ENCODE measurements around the gene VPS4A. TPM values are rescaled to one million over a fixed set of nuclear protein-coding genes. Genes with fewer than 3 reads are reported as not detected.
A peak's percentile ranks its signal among the peaks of the same experiment; 100 is the strongest.

Gene VPS4A
- total RNA-seq, 1 donor from 2014 or later, result 38.1 TPM

DNA sequence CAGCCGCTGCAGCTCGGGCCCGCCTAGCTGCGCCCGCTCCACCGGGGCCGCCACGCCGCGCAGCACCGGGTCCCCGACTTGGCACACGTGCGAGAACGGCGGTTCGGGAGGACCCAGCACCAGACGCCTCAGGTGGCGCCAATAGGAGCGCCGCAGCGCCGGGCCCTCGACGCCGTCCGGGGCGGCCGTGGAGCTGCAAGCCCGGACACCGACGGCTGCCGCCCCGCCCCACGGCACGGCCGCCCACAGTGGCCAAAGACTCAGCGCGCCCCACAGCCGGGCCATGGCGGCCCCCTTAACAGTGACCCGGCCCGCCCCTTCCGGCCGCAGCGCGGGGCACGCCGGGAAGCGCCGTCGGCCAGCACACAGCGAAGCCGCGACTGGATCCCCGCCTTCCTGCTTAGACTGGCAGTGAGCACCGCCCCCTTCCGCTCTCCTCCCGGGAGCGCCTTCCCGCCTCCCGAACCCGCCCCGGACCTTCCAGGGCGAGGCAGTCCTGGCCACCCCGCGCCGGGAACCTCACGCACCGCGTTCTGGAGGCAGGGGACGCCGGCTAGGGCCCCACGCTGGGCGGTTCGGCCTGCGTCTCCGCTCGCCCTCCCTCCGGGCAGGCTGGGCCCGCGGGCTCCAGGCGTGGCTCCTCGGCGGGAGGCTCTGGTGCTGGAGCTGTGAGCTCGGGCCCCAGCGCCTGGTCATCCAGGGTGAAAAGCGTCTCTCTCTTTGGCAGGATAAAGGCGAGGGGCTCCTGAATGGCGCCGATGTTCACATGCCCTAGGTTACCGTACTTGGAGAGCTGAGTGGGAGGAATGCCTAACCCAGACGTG lies 19.3 kb downstream of the VPS4A start, which contains the start of gene PDF:
TSS of gene PDF (minus strand) at position 303 of the 824 bp plus-strand sequence. CDS start at position 285, 18 bp downstream.
- H3K27me3 ChIP-seq (ENCODE audit: control insufficient read depth, insufficient read depth, low read length), result no peaks in the 10 kb centered on the region
- H3K4me3 ChIP-seq (ENCODE audit: low read depth, low read length), result peak within 1 kb of the TSS; percentile 60
- H3K36me3 ChIP-seq (ENCODE audit: control insufficient read depth, insufficient read depth, low read length), result peaks cover 1% of the 10 kb centered on the region
- DNase-seq (ENCODE audit: low read depth), result peak; percentile 63
- TF ChIP-seq, protein P1, sequence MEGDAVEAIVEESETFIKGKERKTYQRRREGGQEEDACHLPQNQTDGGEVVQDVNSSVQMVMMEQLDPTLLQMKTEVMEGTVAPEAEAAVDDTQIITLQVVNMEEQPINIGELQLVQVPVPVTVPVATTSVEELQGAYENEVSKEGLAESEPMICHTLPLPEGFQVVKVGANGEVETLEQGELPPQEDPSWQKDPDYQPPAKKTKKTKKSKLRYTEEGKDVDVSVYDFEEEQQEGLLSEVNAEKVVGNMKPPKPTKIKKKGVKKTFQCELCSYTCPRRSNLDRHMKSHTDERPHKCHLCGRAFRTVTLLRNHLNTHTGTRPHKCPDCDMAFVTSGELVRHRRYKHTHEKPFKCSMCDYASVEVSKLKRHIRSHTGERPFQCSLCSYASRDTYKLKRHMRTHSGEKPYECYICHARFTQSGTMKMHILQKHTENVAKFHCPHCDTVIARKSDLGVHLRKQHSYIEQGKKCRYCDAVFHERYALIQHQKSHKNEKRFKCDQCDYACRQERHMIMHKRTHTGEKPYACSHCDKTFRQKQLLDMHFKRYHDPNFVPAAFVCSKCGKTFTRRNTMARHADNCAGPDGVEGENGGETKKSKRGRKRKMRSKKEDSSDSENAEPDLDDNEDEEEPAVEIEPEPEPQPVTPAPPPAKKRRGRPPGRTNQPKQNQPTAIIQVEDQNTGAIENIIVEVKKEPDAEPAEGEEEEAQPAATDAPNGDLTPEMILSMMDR (IDR thresholded peaks at IDR 0.05; ENCODE audit: insufficient read depth, low read length, poor library complexity, severe bottlenecking), result no peak

DNA sequence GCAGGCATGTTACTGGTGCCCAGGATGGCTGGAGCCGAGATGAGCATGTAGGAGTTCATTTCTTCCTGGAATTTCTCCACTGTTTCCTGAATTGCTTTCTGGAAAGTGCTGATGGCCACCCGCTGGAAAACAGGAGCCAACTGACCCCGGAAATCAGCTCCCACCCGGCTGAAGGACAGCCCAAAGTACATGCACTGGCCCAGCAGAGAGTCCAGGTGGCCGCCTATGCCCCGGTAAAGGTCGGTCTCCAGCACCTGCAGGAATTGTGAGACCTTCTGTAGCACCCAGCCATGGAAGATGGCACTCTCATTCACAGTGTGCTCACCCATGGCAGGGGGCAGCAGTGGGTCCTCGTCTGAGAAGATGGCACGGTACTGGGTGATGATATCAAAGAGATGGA lies 23.5 kb downstream of the VPS4A start:
- Histone ChIP-seq H3K4me3 (ENCODE audit: low read depth, low read length) (no peak overlapping the region), H3K27me3 (ENCODE audit: control insufficient read depth, insufficient read depth, low read length) (no peaks in the 10 kb centered on the region), H3K36me3 (ENCODE audit: control insufficient read depth, insufficient read depth, low read length) (peaks cover 1% of the 10 kb centered on the region)
- DNase-seq (ENCODE audit: low read depth), result no peak
- TF ChIP-seq, protein P1 (IDR thresholded peaks at IDR 0.05; ENCODE audit: insufficient read depth, low read length, poor library complexity, severe bottlenecking), result no peak

DNA sequence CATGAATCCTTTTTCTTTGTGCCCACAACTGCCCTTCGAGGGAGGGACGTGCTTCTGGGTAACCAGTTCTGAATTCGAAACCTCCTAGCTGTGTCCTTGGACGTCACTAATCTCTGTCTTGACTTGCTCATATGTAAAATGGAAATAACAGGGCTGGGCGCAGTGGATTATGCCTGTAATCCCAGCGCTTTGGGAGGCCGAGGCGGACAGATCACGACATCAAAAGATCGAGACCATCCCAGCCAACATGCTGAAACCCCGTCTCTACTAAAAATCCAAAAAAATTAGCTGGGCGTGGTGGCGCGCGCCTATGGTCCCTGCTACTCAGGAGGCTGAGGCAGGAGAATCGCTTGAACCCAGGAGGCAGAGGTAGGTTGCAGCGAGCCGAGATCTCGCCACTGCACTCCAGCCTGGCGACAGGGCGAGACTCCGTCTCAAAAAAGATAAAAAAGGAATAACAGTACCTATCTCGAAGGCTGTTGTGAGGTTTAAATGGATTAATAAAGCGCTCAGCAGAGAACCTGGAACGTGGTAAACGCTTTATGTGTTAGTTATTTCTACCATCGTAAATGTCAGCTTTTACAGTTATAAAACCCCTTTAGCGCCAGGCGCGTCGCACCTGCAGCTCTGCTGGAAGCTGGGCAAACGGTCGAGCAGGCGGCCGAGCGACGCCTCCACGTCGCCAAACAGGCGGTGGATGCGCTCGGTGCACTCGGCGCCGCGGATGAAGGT lies 27.6 kb downstream of the VPS4A start:
- Histone ChIP-seq H3K27me3 (ENCODE audit: control insufficient read depth, insufficient read depth, low read length) (no peaks in the 10 kb centered on the region), H3K4me3 (ENCODE audit: low read depth, low read length) (peak overlapping the region; percentile 85), H3K36me3 (ENCODE audit: control insufficient read depth, insufficient read depth, low read length) (peaks cover 1% of the 10 kb centered on the region)
- no peak for DNase-seq (ENCODE audit: low read depth)
- TF ChIP-seq, protein P1 (IDR thresholded peaks at IDR 0.05; ENCODE audit: insufficient read depth, low read length, poor library complexity, severe bottlenecking), result no peak

DNA sequence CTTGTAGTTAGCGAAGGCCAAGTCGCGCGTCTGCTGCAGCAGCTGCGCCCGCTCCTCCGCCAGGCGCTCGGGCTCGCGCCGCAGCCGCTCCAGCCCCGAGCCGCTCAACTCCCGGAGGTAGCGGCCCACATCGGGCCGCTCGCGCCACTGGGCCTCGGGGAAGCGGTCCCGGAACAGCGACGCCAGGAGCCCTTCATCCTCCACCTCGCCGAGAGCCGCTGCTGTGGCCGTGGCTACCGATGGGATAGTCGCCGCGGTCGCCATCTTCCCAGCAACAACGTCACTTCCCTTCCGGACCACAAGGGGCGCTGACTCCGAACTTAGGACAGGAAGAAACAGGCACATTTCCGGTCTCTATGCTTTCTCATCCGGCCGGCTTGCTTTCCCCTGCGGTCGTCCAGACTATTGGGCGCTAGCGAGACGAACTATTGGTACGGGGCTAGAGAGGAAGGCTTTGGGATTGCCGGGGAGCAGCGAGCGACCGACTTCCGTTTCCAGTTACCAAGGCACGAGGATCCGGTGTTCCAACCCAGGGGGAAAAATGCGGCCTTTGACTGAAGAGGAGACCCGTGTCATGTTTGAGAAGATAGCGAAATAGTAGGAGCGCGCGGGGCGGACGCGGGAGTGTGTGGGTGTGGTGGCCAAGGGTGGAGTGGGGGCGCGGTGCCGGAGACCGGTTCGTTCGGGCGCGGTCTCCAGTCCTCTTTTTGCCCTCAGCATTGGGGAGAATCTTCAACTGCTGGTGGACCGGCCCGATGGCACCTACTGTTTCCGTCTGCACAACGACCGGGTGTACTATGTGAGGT lies 28.3 kb downstream of the VPS4A start, which contains the start of the genes COG8 and NIP7:
TSS of gene COG8 (minus strand) at position 276 of the 806 bp plus-strand sequence. CDS start at position 264, 12 bp downstream.
TSS of gene NIP7 (plus strand) at position 484 of the 806 bp plus-strand sequence. CDS start at position 542, 58 bp downstream.
- peak within 1 kb of the TSS; percentile 85 for H3K4me3 ChIP-seq (ENCODE audit: low read depth, low read length)
- peak; percentile 96 for DNase-seq (ENCODE audit: low read depth)
- peaks cover 1% of the 10 kb centered on the region for H3K36me3 ChIP-seq (ENCODE audit: control insufficient read depth, insufficient read depth, low read length)
- TF ChIP-seq, protein P1 (IDR thresholded peaks at IDR 0.05; ENCODE audit: insufficient read depth, low read length, poor library complexity, severe bottlenecking), result peak; percentile 79
- no peaks in the 10 kb centered on the region for H3K27me3 ChIP-seq (ENCODE audit: control insufficient read depth, insufficient read depth, low read length)

DNA sequence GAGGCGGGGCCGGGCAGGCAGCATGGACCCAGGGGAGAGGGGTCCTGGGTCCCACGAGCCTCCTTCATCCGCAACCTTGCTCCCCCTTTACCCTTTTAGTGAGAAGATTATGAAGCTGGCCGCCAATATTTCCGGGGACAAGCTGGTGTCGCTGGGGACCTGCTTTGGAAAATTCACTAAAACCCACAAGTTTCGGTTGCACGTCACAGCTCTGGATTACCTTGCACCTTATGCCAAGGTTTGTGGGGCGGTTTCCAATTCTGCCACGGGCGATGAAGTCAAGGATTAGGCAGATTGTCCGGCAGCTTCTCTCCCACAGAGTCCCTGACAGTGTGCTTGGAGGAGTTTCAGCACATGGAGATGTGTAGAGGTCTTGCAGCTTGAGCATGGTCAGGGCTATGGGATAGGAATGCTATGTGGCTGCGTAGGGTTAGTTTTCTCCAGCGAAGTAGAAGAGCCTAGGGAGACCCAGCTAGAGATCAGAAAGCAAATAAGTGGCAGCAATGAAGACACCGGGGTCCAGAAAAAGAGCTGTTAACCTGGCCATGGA lies 29.0 kb downstream of the VPS4A start:
- TF ChIP-seq, protein P1 (IDR thresholded peaks at IDR 0.05; ENCODE audit: insufficient read depth, low read length, poor library complexity, severe bottlenecking), result no peak
- DNase-seq (ENCODE audit: low read depth), result no peak
- Histone ChIP-seq H3K27me3 (ENCODE audit: control insufficient read depth, insufficient read depth, low read length) (no peaks in the 10 kb centered on the region), H3K4me3 (ENCODE audit: low read depth, low read length) (peak overlapping the region; percentile 85), H3K36me3 (ENCODE audit: control insufficient read depth, insufficient read depth, low read length) (peaks cover 1% of the 10 kb centered on the region)

Measured in kidney epithelial cell (primary cell).